Right renal cortex interstitium (tissue), 3 donors: ENCODE results near the gene PLK5. TPM values are rescaled to one million over a fixed set of nuclear protein-coding genes. Genes with fewer than 3 reads are reported as not detected.

Experiments used
- DNase-seq, 3 donors: peaks; one replicate each; pipeline ENCODE4 v3.0.0-alpha.2; 2013; ENCODE audit warnings: low read depth in 3 of 3, low spot score in 2 of 3
- polyA plus RNA-seq, 3 donors: library from polyadenylated mRNA; unstranded; fragments of 120-200 nt; gene quantifications; one replicate each; pipeline ENCODE4 v1.2.1, GENCODE V29; 2013; ENCODE audit not compliant: insufficient read length in 3 of 3

The PLK5 gene
- polyA plus RNA-seq, 3 donors, result 0.07 to 0.16 (median 0.11) TPM

- no peak for DNase-seq
Measured at GRCh38 chr19:1574354-1575136, 50.7 kb downstream of the PLK5 start.

DNA sequence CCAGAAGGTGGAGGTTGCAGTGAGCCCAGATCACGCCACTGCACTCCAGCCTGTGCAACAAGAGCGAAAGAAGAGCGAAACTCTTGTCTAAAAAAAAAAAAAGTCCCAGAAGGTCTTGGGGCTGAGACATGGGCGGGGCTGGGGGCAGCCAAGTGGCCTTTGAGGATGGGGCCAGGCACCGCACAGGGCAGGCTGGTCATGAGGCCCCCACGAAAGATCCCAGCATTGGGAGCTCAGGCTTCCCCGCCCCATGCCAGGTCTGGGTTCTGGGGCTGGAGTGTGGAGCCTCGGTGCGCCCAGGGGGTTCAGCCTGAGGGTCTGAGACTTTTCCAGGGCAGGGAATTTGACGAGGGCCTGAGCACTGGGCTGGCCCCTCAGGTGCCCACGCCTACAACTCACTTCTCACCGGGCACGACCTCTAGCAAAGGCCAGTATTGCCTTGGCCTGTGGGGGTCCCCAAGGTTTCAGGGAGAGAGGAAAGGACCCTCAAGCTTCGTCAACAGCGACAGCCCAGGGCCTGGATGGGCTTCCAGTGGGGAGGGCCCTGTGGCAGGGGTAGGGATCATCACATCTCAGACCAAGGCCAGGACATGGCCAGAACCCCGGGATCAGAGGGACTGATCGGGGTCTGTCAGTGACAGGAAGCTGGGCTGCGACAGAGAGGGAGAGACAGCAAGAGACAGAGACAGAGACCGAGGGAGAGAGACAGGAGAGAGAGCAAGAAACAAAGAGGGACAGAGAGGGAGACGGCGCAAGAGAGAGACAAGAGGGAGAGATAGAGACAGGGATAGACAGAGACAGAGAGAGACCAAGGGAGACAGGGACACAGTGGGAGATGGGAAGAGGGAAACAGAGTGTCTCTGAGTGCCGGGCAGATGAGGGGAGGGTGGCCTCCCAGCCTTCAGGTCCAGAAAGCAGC lies 51.7 kb downstream of the PLK5 start:
- DNase-seq, result no peak

DNA sequence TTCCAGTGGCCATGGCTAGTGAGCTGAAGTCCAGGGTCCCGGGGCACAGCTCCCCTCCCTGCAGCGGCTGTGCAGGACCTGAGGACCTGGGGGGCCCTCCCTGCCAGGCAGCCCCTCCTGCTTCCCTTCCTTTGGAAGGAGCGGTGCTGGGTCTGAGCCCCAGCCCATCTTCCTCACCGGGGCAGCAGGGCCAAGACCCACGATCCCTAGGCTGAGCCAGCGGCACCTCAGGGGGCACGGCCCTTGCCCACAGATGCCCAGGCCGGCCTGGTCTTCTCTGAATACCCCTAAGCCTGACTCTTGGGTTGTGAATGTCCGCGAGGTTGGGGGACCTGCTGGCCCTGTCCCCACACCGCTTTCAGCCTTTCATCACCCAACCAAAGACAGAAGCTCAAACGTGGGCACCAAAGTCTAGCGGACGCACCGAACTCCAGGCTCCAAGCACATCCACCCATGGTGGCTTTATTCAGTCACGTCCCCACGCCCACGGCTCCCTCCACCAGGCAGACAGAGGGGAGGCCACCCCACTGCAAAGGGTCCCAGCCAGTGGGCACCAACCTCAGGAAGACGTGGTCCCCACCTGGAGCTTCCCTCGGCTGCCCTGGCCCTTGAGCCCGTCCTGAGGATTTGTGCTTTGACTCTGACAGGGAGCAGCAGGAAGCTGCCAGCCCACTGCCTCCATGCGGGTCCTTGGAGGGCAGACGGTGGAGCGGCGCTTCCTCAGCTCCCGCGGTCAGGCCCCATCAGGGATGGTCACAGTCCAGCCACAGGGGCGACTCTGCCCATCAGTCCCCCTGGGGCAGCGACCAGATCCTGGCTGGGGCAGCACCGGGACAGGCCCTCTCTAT lies 52.6 kb downstream of the PLK5 start:
- DNase-seq, result no peak

DNA sequence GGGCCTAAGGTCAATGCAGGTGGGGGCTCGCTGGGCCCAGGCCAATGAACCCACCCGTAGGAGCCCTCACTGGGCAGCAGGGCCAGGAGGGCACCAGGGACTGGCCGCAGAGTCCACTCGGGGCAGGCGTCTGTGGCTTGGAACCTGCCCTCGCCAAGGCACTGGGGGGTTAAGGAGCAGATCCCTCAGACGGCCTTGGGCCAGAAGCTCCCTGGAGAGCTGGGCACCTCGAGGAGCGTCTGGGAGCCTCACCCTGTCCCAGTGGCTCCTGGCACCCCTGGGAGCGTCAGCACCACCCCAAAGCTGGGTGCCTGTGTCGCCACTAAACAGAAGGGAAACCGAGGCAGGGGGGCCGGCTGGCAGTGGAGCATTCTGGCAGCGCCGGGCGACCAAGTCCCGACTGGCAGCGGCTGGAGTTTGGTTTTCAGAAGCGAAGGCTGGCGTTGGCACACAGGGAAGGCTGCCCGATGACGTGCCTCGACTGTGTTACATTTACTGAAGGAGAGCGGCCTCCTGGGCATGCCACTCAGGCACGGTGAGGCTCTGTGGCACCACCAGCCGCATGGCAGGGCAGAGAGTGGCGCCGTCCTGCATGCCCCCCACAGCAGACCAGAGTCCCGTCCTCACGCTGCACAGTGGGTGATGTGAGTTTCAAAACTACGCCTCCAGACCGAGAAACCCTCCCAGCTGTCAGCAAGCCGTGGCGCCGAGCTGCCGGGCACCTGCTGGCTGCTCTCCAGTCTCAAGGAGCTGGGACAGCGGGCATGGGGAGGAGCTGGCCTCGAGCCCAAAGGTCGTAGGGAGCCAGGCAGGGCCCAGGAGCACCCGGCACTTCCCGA lies 53.4 kb downstream of the PLK5 start:
- no peak for DNase-seq

GRCh38 chr19:1577929-1578618 lies 54.2 kb downstream of the PLK5 start:
- DNase-seq, result no peak

DNA sequence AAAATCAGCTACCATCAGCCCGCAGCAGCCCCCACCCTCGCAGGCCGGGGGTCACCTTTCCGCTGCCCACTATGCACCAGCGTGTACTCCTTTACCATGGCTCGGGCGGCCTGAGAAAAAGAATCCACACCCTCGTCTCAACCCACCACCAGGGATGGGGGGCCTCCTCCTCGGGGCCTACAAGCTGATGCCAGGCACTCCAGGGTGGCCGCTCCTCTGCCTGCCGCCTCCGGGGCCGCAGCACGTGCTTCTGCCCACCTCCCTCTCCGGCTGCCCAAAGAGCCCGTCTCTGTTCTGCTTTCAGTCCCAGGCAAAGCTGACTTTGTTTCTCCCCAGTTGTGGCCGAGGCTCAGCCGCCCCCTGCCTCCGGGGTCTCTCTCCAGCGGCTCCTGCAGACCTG lies 55.3 kb downstream of the PLK5 start:
- no peak for DNase-seq

DNA sequence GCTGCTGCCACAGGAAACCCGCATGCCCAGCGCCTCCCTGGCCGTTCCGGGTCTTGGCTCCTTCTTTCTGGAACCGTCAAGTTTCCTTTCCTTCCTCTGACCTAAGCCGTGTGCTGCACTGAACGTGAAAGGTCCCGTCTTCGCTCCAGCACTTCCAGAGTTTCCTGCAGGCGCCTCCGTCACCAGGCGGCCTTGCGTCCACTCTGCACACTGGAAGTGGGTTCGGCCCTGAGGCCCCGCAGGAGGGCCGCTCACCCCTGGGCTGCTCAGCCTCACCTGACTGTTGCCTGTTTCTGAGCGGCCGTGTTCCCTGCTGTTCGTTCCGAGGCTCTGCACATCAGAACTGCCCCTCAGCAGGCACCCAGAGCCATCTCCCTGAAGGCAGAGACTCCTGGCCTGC lies 56.5 kb downstream of the PLK5 start:
- no peak for DNase-seq

DNA sequence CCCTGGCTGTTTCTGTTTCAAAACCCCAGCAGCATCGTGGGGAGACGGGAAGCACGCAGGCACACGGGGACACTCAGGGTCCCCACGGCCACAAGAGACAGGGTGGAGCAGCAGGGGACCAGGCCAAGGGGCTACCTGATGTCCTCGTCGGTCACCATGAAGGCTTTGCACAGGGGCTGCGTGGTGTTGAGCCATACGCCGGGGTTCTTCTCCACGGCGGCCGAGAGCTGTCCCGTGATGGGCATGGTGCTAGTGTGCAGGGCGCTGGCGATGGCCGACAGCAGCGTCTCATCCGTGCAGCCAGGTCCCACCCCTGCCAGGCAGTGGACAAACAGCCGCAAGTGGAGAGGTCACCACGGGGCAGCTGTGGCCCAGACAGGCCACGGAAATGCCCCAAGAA lies 57.1 kb downstream of the PLK5 start:
- DNase-seq, result no peak

DNA sequence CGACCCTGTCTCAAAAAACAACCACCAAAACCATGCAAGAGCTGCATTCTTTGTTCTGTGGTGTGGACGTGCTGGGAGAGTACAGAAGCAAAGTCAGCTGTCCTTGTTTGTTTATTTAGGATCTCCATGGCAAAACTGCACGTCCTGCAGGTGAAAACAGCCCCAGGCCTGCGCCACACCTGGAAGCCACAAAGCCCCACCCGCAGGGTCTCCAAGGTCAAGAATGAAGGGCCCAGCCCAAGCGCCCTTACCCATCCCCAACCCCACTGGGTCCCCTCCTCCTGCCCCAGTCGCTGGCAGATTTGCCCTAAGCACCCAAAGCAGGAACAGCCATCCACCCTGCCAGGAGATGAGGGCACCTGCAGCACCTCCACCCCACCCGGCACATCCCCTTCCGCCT lies 58.3 kb downstream of the PLK5 start:
- DNase-seq, result no peak

DNA sequence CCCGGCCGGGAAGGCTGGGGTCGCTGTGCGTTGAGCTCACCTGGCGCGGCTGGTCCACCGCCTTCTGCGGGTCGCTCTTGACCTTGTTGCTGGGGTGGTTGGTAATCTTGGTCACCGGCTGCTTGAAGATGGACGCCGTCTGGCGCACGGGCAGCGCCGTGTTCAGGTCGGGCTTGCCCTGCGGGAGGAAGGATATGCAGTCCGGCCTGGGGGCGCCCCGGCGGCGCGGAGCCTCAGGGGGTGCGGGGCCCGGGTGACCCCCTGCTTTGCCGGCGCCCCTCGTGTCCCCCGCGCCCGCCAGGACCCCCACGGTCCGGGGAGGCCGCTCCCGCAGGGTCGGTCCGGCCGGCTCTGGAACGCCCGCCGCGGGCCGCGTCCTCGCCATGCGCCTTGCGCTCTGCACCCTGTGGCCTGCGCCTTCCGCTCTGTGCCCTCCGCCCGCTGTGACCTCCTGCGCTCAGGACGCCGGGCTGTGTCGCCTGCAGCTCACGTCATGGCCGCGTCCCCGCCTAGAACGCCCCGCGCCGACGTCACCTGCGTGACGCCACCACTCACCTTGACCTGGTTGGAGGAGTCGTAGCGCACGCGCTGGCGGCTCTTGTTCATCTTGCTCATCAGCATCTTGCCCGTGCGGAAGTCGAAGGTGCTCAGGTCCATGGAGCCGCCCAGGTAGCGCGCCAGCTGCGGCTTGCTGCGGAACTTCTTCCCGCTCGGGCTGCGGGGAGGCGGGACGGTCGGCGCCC lies 60.8 kb downstream of the PLK5 start:
- no peak for DNase-seq

- DNase-seq, result no peak
Measured at GRCh38 chr19:1585243-1585580, 61.3 kb downstream of the PLK5 start.

Other genes with a start within 250 kb of the PLK5 start
- 10 to 100 TPM; 12.7 to 17.3 (median 14.5) TPM for gene FAM174C, start 248.5 kb upstream of the PLK5 start, polyA plus RNA-seq
- 1 to 10 TPM; 1.3 to 2.1 (median 1.3) TPM for gene EFNA2, start 238.2 kb upstream of the PLK5 start, polyA plus RNA-seq
- 10 to 100 TPM; 40.1 to 50.2 (median 42.7) TPM for gene NDUFS7, start 140.2 kb upstream of the PLK5 start, polyA plus RNA-seq
- 10 to 100 TPM; 22.2 to 25.9 (median 25.8) TPM for gene GAMT, start 122.5 kb upstream of the PLK5 start, polyA plus RNA-seq
- 10 to 100 TPM; 69.2 to 70.7 (median 69.7) TPM for gene DAZAP1, start 116.5 kb upstream of the PLK5 start, polyA plus RNA-seq
- 100 to 1,000 TPM; 540 to 667 (median 584) TPM for gene RPS15, start 85.7 kb upstream of the PLK5 start, polyA plus RNA-seq
- gene APC2, start 74.0 kb upstream of the PLK5 start, polyA plus RNA-seq, result 1 to 10 TPM in 2 of 3 donors, under 1 TPM in 1; 0.86 to 1.1 (median 1.0) TPM
- 10 to 100 TPM; 17.4 to 21.2 (median 18.5) TPM for gene C19orf25, start 44.9 kb upstream of the PLK5 start, polyA plus RNA-seq
- gene PCSK4, start 33.7 kb upstream of the PLK5 start, polyA plus RNA-seq, result 1 to 10 TPM; 2.7 to 4.4 (median 3.3) TPM
- gene REEP6, start 32.9 kb upstream of the PLK5 start, polyA plus RNA-seq, result 10 to 100 TPM in 2 of 3 donors, 1 to 10 TPM in 1; 9.0 to 16.3 (median 13.3) TPM
- gene ADAMTSL5, start 11.1 kb upstream of the PLK5 start, polyA plus RNA-seq, result under 1 TPM; 0.52 to 0.61 (median 0.54) TPM
- gene MEX3D, start 44.2 kb downstream of the PLK5 start, polyA plus RNA-seq, result 10 to 100 TPM; 16.7 to 20.2 (median 18.0) TPM
- gene MBD3, start 68.8 kb downstream of the PLK5 start, polyA plus RNA-seq, result 10 to 100 TPM; 38.1 to 45.5 (median 40.2) TPM
- gene UQCR11, start 81.4 kb downstream of the PLK5 start, polyA plus RNA-seq, result 100 to 1,000 TPM in 1 of 3 donors, 10 to 100 TPM in 2; 81.1 to 117 (median 92.1) TPM
- 10 to 100 TPM; 81.6 to 91.5 (median 87.9) TPM for gene TCF3, start 128.5 kb downstream of the PLK5 start, polyA plus RNA-seq
- gene ONECUT3, start 229.4 kb downstream of the PLK5 start, polyA plus RNA-seq, result under 1 TPM in 1 of 3 donors, not detected in 2; 0.01 TPM